GM12892 (cell line): ENCODE results near the gene LTB.

ENCODE experiments used
- POLR2A ChIP-seq: IDR thresholded peaks from 2 replicates; pipeline ENCODE4 v1.6.1; 2011; ENCODE audit warnings: low read depth, low read length, control low read depth
- POLR2AphosphoS5 ChIP-seq: IDR thresholded peaks from 2 replicates; pipeline ENCODE4 v1.6.1; 2011; ENCODE audit warnings: low read depth, low read length, control low read depth
- TAF1 ChIP-seq: IDR thresholded peaks from 2 replicates; pipeline ENCODE4 v1.6.1; 2011; ENCODE audit warnings: low read depth, mild to moderate bottlenecking, control low read depth, low read length, borderline replicate concordance

DNA sequence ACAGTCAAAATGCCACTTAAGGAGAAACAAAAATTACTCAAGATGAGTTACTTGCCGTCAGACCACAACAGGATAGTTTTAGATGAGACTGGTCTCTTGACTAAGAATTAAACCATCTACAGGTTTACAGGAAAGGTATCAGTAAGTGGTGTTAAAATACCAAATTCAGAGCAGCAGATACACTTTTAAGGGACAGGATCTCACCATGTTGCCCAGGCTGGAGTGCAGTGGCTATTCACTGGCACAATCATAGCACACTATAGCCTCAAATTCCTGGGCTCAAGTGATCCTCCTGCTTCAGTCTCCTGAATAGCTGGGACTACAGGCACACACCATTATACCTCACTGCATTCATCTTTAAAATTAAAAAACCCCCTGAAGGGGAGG, 48.8 kb downstream of the LTB start:
- TF ChIP-seq POLR2AphosphoS5 (0 out of 2 replicates have a peak, but pooled peaks have one; percentile 19), POLR2A (no peak; the same call in 1 of the 2 replicates), TAF1 (no peak)
